Measurements from ENCODE around the gene INSIG1. TPM values are rescaled to one million over a fixed set of nuclear protein-coding genes. Genes with fewer than 3 reads are reported as not detected.
A peak's percentile ranks its signal among the peaks of the same experiment; 100 is the strongest.

The INSIG1 gene
- total RNA-seq, 1 donor from 2014 or later: 197 TPM

DNA sequence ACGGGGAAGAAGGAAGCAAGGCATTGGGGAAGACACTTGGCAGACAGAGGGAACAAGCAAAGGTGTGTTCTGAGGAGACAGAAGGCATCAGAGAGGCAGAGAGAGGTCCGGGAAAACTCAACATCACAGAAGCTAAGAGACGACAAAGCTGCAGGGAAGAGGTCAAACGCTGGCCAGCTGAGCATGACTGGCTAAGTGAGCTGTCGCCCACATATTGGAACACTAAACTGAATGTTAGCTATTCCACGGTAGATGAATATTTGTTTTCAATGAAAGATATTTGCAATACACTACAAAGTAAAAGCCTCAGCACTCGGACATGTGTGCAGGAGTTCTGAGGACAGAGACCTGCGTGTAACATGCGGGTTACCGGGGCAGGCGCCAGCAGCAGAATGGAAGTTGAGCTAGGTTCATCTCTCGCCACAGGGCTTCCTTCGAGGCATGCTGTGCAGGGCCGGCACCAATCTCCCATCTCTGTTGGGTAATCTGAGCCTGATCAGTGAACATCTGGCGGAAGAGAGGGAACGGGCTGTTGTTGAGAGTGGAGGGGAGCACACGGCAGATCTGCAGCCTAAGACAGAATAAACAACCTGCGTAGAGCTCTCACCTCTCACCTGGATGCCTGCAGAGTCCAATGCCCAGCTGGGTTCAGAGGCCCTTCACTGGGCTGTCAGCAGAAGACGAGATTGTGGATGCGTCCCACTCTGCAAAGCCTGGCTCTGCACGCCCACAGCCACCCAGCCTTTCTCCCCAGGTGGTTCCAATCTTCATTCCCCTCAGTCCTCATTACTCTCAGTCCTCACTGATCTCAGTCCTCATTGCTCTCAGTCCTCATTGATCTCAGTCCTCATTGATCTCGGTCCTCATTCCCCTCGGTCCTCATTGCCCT is 35.9 kb downstream of the INSIG1 start:
- no peaks in the 10 kb centered on the region for H3K9me3 Mint-ChIP-seq
- H3K27me3 Mint-ChIP-seq (ENCODE audit: low read depth): peaks cover 8% of the 10 kb centered on the region
- intact Hi-C loops (cut with micrococcal nuclease): no loop called here
- DNase-seq (ENCODE audit: low spot score): no peak
- no peak overlapping the region for H3K4me3 Mint-ChIP-seq (ENCODE audit: low read depth)
- no peaks in the 10 kb centered on the region for H3K4me1 Mint-ChIP-seq (ENCODE audit: low read depth)
- H3K36me3 Mint-ChIP-seq (ENCODE audit: low read depth): no peaks in the 10 kb centered on the region
- no peak overlapping the region for H3K27ac Mint-ChIP-seq

DNA sequence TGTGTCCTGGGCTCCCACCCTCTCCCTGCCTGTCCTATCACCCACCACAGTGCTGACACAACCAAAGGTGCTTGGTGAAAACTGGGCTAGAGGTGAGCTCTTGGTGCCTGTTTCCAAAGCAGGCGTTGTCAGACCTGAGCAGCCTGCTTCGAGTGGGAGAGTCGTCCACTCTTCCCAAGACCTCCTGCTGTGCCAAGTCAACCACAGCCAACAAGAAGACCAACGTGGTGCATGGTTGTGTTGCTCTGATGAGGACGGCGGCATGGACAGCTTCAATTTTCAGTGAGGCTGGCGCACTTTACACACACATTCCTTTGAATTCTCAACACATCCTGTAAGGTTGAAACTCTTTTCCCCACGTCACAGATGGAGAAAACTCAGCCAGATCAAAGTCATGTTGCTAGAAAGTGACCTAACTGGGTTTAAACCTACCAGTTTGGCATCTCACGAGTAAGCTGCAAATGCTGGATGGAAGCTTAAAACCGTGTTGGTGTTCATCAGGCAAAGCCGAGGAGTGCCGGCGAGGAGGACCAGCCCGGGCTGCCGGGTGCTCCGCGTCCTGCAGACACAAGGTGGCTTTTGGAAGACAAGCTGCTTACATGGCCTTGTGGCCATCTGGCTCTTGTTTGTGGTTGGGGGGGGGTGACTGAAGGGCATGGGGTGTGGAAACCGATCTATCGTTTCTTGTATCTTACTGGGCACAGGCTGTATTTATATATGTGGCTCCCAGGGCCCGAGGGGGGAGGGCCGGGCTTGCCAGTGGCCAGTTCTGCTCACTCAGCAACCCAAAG is 39.3 kb downstream of the INSIG1 start:
- Mint-ChIP-seq H3K27me3 (ENCODE audit: low read depth) (peaks cover 18% of the 10 kb centered on the region), H3K27ac (no peak overlapping the region), H3K36me3 (ENCODE audit: low read depth) (no peaks in the 10 kb centered on the region), H3K4me3 (ENCODE audit: low read depth) (no peak overlapping the region), H3K4me1 (ENCODE audit: low read depth) (peaks cover 5% of the 10 kb centered on the region), H3K9me3 (no peaks in the 10 kb centered on the region)
- DNase-seq (ENCODE audit: low spot score): no peak
- intact Hi-C loops (cut with micrococcal nuclease): no loop called here

DNA sequence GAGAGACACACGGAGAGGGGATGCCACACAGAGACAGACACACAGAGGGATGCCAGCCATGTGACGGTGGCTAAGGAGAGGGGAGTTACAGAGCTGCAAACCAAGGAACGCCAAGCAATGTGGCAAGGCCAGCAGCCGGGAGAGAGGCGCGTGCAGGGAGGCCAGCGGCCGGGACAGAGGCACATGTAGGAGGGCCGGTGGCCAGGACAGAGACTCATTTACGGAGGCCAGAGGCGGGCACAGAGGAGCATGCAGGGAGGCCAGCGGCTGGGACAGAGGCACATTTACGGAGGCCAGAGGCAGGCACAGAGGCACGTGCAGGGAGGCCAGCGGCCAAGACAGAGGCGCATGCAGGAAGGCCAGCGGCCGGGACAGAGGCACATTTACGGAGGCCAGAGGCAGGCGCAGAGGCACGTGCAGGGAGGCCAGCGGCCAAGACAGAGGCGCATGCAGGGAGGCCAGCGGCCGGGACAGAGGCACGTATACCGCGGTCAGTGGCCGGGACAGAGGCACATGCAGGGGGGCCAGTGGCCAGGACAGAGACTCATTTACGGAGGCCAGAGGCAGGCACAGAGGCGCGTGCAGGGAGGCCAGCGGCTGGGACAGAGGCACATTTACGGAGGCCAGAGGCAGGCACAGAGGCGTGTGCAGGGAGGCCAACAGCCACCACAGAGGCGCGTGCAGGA is 40.4 kb downstream of the INSIG1 start:
- intact Hi-C loops (cut with micrococcal nuclease): no loop called here

DNA sequence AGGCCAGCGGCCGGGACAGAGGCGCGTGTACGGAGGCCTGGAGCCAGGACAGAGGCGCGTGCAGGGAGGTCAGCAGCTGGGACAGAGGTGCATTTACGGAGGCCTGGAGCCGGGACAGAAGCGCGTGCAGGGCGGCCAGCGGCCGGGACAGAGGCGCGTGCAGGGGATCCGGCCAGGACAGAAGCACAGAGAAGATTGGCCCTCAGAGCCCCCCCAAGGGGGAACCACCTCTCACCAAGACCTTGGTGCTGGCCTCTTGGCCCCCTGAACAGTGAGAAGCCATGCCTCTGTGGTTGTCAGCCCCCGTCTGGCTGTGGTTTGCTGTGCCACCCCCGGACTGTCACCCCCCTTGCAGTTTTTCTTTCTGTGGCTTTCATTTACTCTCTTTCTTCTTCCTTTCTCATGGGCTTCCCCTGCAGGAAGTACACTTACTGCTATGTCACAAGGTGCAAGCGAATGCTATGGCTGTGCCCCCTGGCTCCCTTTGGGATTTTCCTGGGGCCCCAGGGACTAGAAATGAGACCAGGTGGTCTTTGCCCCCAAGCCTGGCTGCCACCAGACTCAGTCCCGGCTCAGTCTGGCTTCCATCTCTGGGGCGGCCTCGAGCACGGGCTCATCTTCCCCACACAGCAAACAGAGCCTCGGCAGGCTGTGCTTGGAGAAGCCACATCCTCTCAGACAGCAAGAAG is 41.1 kb downstream of the INSIG1 start:
- intact Hi-C loops (cut with micrococcal nuclease): no loop called here
- H3K27ac Mint-ChIP-seq: peak overlapping the region; percentile 9
- DNase-seq (ENCODE audit: low spot score): no peak

More for the DNA sequence above, 40.4 kb downstream of the INSIG1 start:
- Mint-ChIP-seq H3K4me1 (ENCODE audit: low read depth) (peaks cover 8% of the 10 kb centered on the region), H3K9me3 (no peaks in the 10 kb centered on the region), H3K4me3 (ENCODE audit: low read depth) (no peak overlapping the region), H3K27me3 (ENCODE audit: low read depth) (peaks cover 25% of the 10 kb centered on the region), H3K36me3 (ENCODE audit: low read depth) (no peaks in the 10 kb centered on the region), H3K27ac (no peak overlapping the region)
- DNase-seq (ENCODE audit: low spot score): no peak

DNA sequence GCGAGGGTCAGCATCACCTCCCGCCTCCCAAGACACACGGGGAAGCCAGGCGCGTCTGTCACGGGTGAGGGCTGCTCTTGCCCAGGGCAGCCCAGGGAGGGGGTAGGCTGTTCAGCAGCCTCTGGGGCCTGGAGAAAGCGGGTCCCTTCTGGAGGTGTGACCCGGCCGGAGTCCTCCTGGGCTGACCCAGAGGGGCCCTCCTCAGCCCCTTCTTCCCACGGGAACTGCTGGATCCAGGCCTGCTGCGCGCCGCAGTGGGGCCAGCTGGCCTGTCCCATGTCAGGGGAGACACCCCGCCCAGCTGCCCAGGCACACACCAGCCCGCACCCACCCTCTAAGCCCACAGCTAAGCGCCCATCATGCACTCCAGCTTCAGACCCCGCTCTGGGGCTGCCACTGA is 41.8 kb downstream of the INSIG1 start:
- no peak overlapping the region for H3K27ac Mint-ChIP-seq
- intact Hi-C loops (cut with micrococcal nuclease): no loop called here

More for the DNA sequence above, 41.1 kb downstream of the INSIG1 start:
- no peaks in the 10 kb centered on the region for H3K36me3 Mint-ChIP-seq (ENCODE audit: low read depth)
- H3K4me1 Mint-ChIP-seq (ENCODE audit: low read depth): peaks cover 9% of the 10 kb centered on the region
- peaks cover 26% of the 10 kb centered on the region for H3K27me3 Mint-ChIP-seq (ENCODE audit: low read depth)
- peak overlapping the region; percentile 40 for H3K4me3 Mint-ChIP-seq (ENCODE audit: low read depth)
- H3K9me3 Mint-ChIP-seq: no peaks in the 10 kb centered on the region

DNA sequence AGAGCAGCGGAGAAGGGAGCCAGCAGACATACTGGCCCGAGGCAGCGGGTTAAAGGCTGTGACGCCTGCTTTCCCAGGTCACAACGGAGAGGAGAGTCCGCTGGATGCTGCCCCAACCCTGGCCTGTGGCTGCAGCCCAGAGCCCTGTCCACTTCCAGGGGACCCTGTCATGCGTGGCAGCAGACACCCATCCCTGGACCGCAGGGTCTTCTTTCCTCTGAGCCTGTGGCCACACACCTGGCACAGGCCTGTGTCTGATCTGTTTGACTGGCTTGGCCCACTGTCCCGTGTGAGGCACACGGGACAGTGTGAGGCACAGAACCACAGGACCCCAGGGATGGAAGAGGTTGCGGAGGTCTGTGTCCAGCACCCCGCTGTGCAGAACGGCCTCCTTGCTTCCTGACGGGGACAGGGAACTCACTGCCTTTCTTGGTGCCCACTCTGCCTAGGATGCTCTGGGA is 42.4 kb downstream of the INSIG1 start:
- intact Hi-C loops (cut with micrococcal nuclease): no loop called here
- H3K27ac Mint-ChIP-seq: no peak overlapping the region
- peaks cover 26% of the 10 kb centered on the region for H3K27me3 Mint-ChIP-seq (ENCODE audit: low read depth)
- no peaks in the 10 kb centered on the region for H3K9me3 Mint-ChIP-seq
- H3K36me3 Mint-ChIP-seq (ENCODE audit: low read depth): no peaks in the 10 kb centered on the region
- no peak for DNase-seq (ENCODE audit: low spot score)
- no peak overlapping the region for H3K4me3 Mint-ChIP-seq (ENCODE audit: low read depth)
- peaks cover 11% of the 10 kb centered on the region for H3K4me1 Mint-ChIP-seq (ENCODE audit: low read depth)

More for the DNA sequence above, 41.8 kb downstream of the INSIG1 start:
- H3K9me3 Mint-ChIP-seq: no peaks in the 10 kb centered on the region
- no peaks in the 10 kb centered on the region for H3K36me3 Mint-ChIP-seq (ENCODE audit: low read depth)
- peaks cover 26% of the 10 kb centered on the region for H3K27me3 Mint-ChIP-seq (ENCODE audit: low read depth)
- no peak overlapping the region for H3K4me3 Mint-ChIP-seq (ENCODE audit: low read depth)
- no peak for DNase-seq (ENCODE audit: low spot score)
- H3K4me1 Mint-ChIP-seq (ENCODE audit: low read depth): peaks cover 9% of the 10 kb centered on the region

DNA sequence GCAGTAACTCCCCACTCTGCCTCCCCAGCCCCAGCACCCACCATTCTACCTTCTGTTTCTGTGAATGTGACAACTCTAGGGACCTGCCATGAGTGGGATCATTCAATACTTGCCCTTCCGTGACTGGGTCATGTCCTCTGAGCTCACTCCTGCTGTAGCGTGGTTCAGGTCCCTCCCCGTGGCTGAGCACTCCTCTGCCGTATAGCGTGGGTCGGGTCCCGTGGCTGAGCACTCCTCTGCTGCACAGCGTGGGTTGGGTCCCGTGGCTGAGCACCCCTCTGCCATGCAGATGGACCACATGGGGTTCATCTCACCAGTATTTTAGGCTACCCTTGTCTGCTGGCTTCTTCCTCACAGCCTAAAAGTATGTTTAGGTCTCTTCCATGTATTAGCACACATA is 43.0 kb downstream of the INSIG1 start:
- H3K4me3 Mint-ChIP-seq (ENCODE audit: low read depth): no peak overlapping the region
- H3K27ac Mint-ChIP-seq: no peak overlapping the region

DNA sequence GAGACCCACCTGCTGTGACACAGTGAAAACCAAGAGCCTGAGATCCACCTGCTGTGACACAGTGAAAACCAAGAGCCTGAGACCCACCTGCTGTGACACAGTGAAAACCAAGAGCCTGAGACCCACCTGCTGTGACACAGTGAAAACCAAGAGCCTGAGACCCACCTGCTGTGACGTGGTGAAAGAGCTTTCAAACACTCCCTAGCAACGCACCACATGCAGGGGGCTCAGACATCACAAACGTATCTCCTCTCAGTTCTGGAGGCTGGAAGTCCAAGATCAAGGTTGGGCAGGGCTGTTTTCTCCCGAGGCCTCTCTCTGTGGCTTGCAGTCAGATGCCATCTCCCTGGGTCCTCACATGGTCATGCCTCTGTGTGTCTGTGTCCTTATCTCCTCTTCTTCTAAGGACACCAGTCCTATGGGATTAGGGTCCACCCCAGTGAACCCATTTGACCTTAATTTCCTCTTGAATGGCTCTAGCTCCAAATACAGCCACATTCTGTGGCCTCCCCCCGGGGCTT is 43.8 kb downstream of the INSIG1 start:
- intact Hi-C loops (cut with micrococcal nuclease): no loop called here
- Mint-ChIP-seq H3K4me3 (ENCODE audit: low read depth) (no peak overlapping the region), H3K9me3 (no peaks in the 10 kb centered on the region), H3K27ac (no peak overlapping the region), H3K36me3 (ENCODE audit: low read depth) (no peaks in the 10 kb centered on the region), H3K4me1 (ENCODE audit: low read depth) (peaks cover 17% of the 10 kb centered on the region), H3K27me3 (ENCODE audit: low read depth) (peaks cover 25% of the 10 kb centered on the region)
- DNase-seq (ENCODE audit: low spot score): no peak

More for the DNA sequence above, 43.0 kb downstream of the INSIG1 start:
- no peak for DNase-seq (ENCODE audit: low spot score)
- Mint-ChIP-seq H3K4me1 (ENCODE audit: low read depth) (peaks cover 17% of the 10 kb centered on the region), H3K36me3 (ENCODE audit: low read depth) (no peaks in the 10 kb centered on the region), H3K27me3 (ENCODE audit: low read depth) (peaks cover 26% of the 10 kb centered on the region), H3K9me3 (no peaks in the 10 kb centered on the region)
- intact Hi-C loops (cut with micrococcal nuclease): no loop called here

DNA sequence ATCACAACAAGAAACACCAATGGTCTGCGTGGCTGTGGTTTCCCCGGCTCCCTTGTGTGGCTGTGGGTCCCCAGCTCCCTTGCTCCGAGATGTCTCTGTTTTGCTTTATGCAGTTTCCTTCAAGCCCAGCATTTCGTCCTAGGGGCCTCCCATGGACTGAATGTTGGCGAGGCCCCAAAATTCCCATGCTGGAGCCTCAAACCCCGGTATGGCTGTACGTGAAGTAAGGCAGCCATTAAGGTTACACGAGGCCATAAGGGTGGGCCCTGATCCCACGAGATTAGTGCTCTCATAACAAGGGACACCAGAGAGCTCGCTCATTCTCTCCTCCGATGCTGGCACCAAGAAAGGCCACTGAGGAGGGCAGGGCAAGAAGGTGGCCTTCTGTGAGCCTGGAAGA is 44.6 kb downstream of the INSIG1 start:
- intact Hi-C loops (cut with micrococcal nuclease): no loop called here

DNA sequence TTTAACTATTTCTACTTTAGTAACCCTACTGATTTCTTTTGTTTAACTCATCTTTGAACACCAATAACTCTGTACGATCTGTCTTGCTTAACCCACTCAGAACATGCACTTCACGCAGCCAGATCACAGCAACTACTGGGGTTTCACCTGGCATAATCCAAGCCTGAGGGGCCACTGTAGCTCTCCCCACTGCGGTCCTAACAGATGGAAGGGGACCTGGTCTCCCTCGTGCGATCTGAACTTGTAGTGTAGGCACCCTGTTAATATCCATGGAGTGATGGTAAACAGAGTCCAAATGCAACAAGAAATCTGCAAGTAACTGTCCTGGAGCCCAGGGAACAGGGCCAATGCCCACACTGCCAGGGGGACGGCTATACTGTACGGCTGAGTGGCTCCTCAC is 45.5 kb downstream of the INSIG1 start:
- Mint-ChIP-seq H3K27me3 (ENCODE audit: low read depth) (peaks cover 19% of the 10 kb centered on the region), H3K4me3 (ENCODE audit: low read depth) (no peak overlapping the region), H3K4me1 (ENCODE audit: low read depth) (peaks cover 17% of the 10 kb centered on the region), H3K36me3 (ENCODE audit: low read depth) (no peaks in the 10 kb centered on the region), H3K9me3 (no peaks in the 10 kb centered on the region), H3K27ac (no peak overlapping the region)
- no peak for DNase-seq (ENCODE audit: low spot score)
- intact Hi-C loops (cut with micrococcal nuclease): no loop called here

More for the DNA sequence above, 44.6 kb downstream of the INSIG1 start:
- Mint-ChIP-seq H3K27ac (no peak overlapping the region), H3K27me3 (ENCODE audit: low read depth) (peaks cover 25% of the 10 kb centered on the region), H3K4me1 (ENCODE audit: low read depth) (peaks cover 17% of the 10 kb centered on the region), H3K36me3 (ENCODE audit: low read depth) (no peaks in the 10 kb centered on the region), H3K4me3 (ENCODE audit: low read depth) (no peak overlapping the region), H3K9me3 (no peaks in the 10 kb centered on the region)
- DNase-seq (ENCODE audit: low spot score): no peak

DNA sequence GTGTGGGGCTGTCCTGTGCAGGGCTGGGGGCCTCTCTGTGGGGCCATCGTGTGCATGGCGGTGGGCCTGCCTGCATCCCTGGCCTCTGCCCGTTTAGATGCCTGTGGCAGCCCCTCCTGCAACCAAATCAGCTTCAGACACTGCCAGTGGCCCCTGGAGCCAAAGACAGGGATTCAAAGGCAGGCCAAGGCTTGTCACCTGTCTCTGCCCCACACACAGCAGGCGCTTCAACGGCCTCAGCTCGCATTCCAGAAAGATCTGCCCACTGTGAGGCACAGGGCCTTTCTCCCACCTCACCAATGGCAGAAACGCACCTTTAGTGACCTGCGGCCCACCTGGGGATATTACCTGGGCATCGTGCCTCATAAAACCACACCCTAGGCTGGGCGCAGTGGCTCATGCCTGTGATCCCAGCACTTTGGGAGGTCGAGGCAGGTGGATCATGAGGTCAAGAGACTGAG is 46.0 kb downstream of the INSIG1 start:
- no peak overlapping the region for H3K27ac Mint-ChIP-seq
- H3K4me3 Mint-ChIP-seq (ENCODE audit: low read depth): no peak overlapping the region
- peaks cover 19% of the 10 kb centered on the region for H3K27me3 Mint-ChIP-seq (ENCODE audit: low read depth)
- DNase-seq (ENCODE audit: low spot score): no peak
- H3K9me3 Mint-ChIP-seq: no peaks in the 10 kb centered on the region
- H3K36me3 Mint-ChIP-seq (ENCODE audit: low read depth): no peaks in the 10 kb centered on the region
- intact Hi-C loops (cut with micrococcal nuclease): loop anchor here (1.0 kb wide), 2 partner anchors 138 to 340 kb away; partner anchors contain the start of gene PAXIP1
- peaks cover 17% of the 10 kb centered on the region for H3K4me1 Mint-ChIP-seq (ENCODE audit: low read depth)

DNA sequence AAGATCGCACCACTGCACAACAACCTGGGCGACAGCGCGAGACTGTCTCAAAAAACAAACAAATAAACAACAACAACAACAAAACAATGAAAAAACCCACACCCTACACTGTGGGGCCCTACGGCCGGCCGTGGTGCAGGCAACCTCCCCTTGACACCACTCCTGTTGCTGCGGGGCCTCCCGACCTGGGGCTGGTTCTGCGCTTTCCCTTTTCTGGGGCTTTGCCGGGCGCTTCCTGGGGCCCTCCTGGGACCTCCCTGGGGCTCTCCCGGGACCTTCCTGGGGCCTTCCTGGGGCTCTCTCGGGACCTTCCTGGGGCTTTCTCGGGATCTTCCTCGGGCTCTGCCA is 46.6 kb downstream of the INSIG1 start:
- DNase-seq (ENCODE audit: low spot score): no peak
- intact Hi-C loops (cut with micrococcal nuclease): loop anchor here (1.0 kb wide), 2 partner anchors 139 to 341 kb away; partner anchors contain the start of gene PAXIP1
- Mint-ChIP-seq H3K27ac (no peak overlapping the region), H3K4me3 (ENCODE audit: low read depth) (no peak overlapping the region), H3K4me1 (ENCODE audit: low read depth) (peaks cover 12% of the 10 kb centered on the region), H3K9me3 (no peaks in the 10 kb centered on the region), H3K27me3 (ENCODE audit: low read depth) (peaks cover 19% of the 10 kb centered on the region), H3K36me3 (ENCODE audit: low read depth) (no peaks in the 10 kb centered on the region)

All from activated T-helper 2 cell treated with anti-CD3 and anti-CD28 coated beads, Interferon-gamma antibody, Interleukin-2, Interleukin-4, amounts not matched to agents 10 μg/mL and 5 μg/mL and 100 μg/mL, durations not matched to agents 14 hours and 24 hours and 36 hours (primary cell).